RWPE2 (cell line): ENCODE data around the gene SPACDR.

ENCODE experiments used
- ATAC-seq: fragments of 200-7000 bp; cut with Tn5 transposase; 3 replicates; pipeline ENCODE4 v1.9.1; 2021; ENCODE audit warnings: low read depth
- DNase-seq: peaks from one replicate; pipeline ENCODE4 v3.0.0-alpha.2; 2020; ENCODE audit warnings: low spot score
- H3K27ac ChIP-seq: fragments of 450-650 bp; 2 replicates; pipeline ENCODE4 v1.5.1; 2017; ENCODE audit warnings: mild to moderate bottlenecking; ENCODE audit not compliant: poor library complexity, severe bottlenecking
- H3K27me3 ChIP-seq: fragments of 250-450 bp; sonication (Bioruptor Pico); 2 replicates; pipeline ENCODE4 v1.5.1; 2021; ENCODE audit warnings: mild to moderate bottlenecking, moderate library complexity; ENCODE audit not compliant: insufficient read depth, poor library complexity, severe bottlenecking
- H3K36me3 ChIP-seq: fragments of 250-450 bp; sonication (Bioruptor Pico); 2 replicates; pipeline ENCODE4 v1.5.1; 2020; ENCODE audit warnings: low read depth, mild to moderate bottlenecking, moderate library complexity
- H3K4me1 ChIP-seq: fragments of 250-450 bp; sonication (Bioruptor Pico); 2 replicates; pipeline ENCODE4 v1.5.1; 2021; ENCODE audit warnings: mild to moderate bottlenecking, moderate library complexity; ENCODE audit not compliant: insufficient read depth, poor library complexity, severe bottlenecking
- H3K4me3 ChIP-seq: fragments of 250-450 bp; sonication (Bioruptor Pico); 2 replicates; pipeline ENCODE4 v1.5.1; 2021; ENCODE audit warnings: mild to moderate bottlenecking, moderate library complexity; ENCODE audit not compliant: severe bottlenecking
- H3K9me3 ChIP-seq: fragments of 250-450 bp; sonication (Bioruptor Pico); 2 replicates; pipeline ENCODE4 v1.5.1; 2021; ENCODE audit warnings: mild to moderate bottlenecking, moderate library complexity; ENCODE audit not compliant: severe bottlenecking
- CTCF ChIP-seq: fragments of 450-650 bp; IDR thresholded peaks from one replicate; pipeline ENCODE4 v1.5.1; 2017; ENCODE audit warnings: mild to moderate bottlenecking, moderate library complexity; ENCODE audit not compliant: poor library complexity, severe bottlenecking

Gene SPACDR

DNA sequence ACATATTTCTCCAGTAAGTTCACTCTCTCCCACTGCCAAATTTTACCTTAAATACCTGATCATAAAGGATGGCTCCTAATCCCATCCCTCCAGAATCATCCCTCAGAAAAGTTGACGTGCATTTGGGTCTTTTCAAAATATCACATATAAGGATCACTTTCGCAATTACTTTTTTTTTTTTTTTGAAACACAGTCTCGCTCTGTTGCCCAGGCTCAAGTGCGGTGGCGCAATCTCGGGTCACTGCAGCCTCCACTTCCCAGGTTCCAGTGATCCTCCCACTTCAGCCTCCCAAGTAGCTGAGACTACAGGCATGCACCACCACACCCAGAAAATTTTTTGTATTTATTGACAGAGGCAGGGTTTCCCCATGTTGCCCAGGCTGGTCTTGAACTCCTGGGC is 53.0 kb downstream of the SPACDR start:
- no peak for TF ChIP-seq CTCF
- no peaks in the 10 kb centered on the region for H3K27me3 ChIP-seq
- no peak overlapping the region for H3K4me3 ChIP-seq

GRCh38 chr7:100407285-100408180 is 56.5 kb downstream of the SPACDR start:
- H3K4me1 ChIP-seq, result no peaks in the 10 kb centered on the region
- H3K36me3 ChIP-seq, result no peaks in the 10 kb centered on the region
- ATAC-seq (peak; percentile 85), DNase-seq (no peak)
- no peak overlapping the region for H3K27ac ChIP-seq
- H3K4me3 ChIP-seq, result no peak overlapping the region
- peak; percentile 78 for TF ChIP-seq CTCF
- H3K27me3 ChIP-seq, result no peaks in the 10 kb centered on the region
- H3K9me3 ChIP-seq, result no peaks in the 10 kb centered on the region

More for the DNA sequence above, 53.0 kb downstream of the SPACDR start:
- ATAC-seq (no peak), DNase-seq (no peak)
- Histone ChIP-seq H3K27ac (no peak overlapping the region), H3K4me1 (no peaks in the 10 kb centered on the region), H3K36me3 (no peaks in the 10 kb centered on the region), H3K9me3 (no peaks in the 10 kb centered on the region)

- H3K27ac ChIP-seq, result no peak overlapping the region
- DNase-seq, result no peak
- H3K4me1 ChIP-seq, result no peaks in the 10 kb centered on the region
- no peak for TF ChIP-seq CTCF
- 0 out of 3 replicates have a peak, but pooled peaks have one; percentile 24 for ATAC-seq
- no peaks in the 10 kb centered on the region for H3K9me3 ChIP-seq
- H3K4me3 ChIP-seq, result no peak overlapping the region
- H3K27me3 ChIP-seq, result no peaks in the 10 kb centered on the region
- H3K36me3 ChIP-seq, result no peaks in the 10 kb centered on the region
Observed at GRCh38 chr7:100406767-100407166, 57.3 kb downstream of the SPACDR start.
